Endothelial cell of umbilical vein (primary cell): ENCODE data around the gene PCSK6. TPM values are rescaled to one million over a fixed set of nuclear protein-coding genes. Genes with fewer than 3 reads are reported as not detected.

Source experiments
- BruUV-seq: library from RNA; stranded (reverse); fragments of 400-500 nt; replicated peaks from 2 replicates; lab custom pipeline; 2021; lab: Mats Ljungman, UMichigan
- CTCF ChIA-PET: fragments of 300-600, 350-600 bp; sonication (Branson Sonifier 250); formaldehyde crosslinking; loops from one replicate; lab custom pipeline; 2021; ENCODE audit warnings: antibody characterized with exemption, inconsistent platforms; lab: Charles Lee
- POLR2A ChIA-PET: fragments of 300-600, 350-600 bp; sonication (Branson Sonifier 250); formaldehyde crosslinking; loops from one replicate; lab custom pipeline; 2021; ENCODE audit warnings: antibody characterized with exemption, inconsistent platforms; lab: Charles Lee
- DNase-seq: peaks from one replicate; pipeline ENCODE4 v3.0.0-alpha.2; 2011; ENCODE audit warnings: low read depth, low spot score
- FAIRE-seq: peaks from 2 replicates; lab custom pipeline; 2011; peaks lifted over from hg19 to GRCh38; lab: Jason Lieb, UNC
- H2AFZ ChIP-seq: 2 replicates; pipeline ENCODE4 v1.6.0; 2012; ENCODE audit warnings: low read depth, low read length, control low read depth, inconsistent platforms
- H3K27ac ChIP-seq: 2 replicates; pipeline ENCODE4 v1.5.1; 2011; ENCODE audit warnings: low read depth, mild to moderate bottlenecking, control low read depth, low read length, moderate library complexity; ENCODE audit not compliant: insufficient read depth
- H3K27me3 ChIP-seq, 2 experiments: 2 replicates each; pipeline versions ENCODE4 v1.6.0 to v1.6.1; 2011; ENCODE audit warnings: low read length in 2 of 2, mixed read lengths in 1 of 2; ENCODE audit not compliant: control insufficient read depth in 2 of 2, insufficient read depth in 2 of 2
- H3K36me3 ChIP-seq, 2 experiments: 2 replicates in 1 of 2; 3 replicates in 1 of 2; pipeline ENCODE4 v1.5.1; 2011; ENCODE audit warnings: low read length in 2 of 2, mild to moderate bottlenecking in 1 of 2, moderate library complexity in 1 of 2; ENCODE audit not compliant: control insufficient read depth in 2 of 2, insufficient read depth in 2 of 2; ENCODE audit errors: extremely low read depth in 1 of 2
- H3K4me1 ChIP-seq: 3 replicates; pipeline ENCODE4 v1.5.1; 2011; ENCODE audit warnings: mild to moderate bottlenecking, low read length; ENCODE audit not compliant: control insufficient read depth, insufficient read depth; ENCODE audit errors: extremely low read depth
- H3K4me2 ChIP-seq: 2 replicates; pipeline ENCODE4 v1.6.1; 2011; ENCODE audit warnings: low read length, control low read depth, mixed read lengths; ENCODE audit not compliant: insufficient read depth
- H3K4me3 ChIP-seq, 3 experiments: fragments of 200-600 bp in 1 of 3; sonication (generic), shearing (Covaris generic) in 1 of 3; replicated peaks in 1 of 3; 2 replicates each; pipeline ENCODE4 v1.5.1; 2011 to 2016; ENCODE audit warnings: control low read depth in 3 of 3, low read length in 3 of 3, mild to moderate bottlenecking in 2 of 3, inconsistent platforms in 1 of 3, low read depth in 1 of 3, moderate library complexity in 1 of 3; ENCODE audit not compliant: insufficient read depth in 1 of 3
- H3K79me2 ChIP-seq: 2 replicates; pipeline ENCODE4 v1.6.0; 2012; ENCODE audit warnings: low read length, inconsistent platforms; ENCODE audit not compliant: control insufficient read depth, insufficient read depth
- H3K9ac ChIP-seq: replicated peaks from 2 replicates; pipeline ENCODE3; 2011; ENCODE audit warnings: low read length, control low read depth; ENCODE audit not compliant: insufficient read depth; ENCODE audit errors: extremely low read depth
- H3K9me1 ChIP-seq: replicated peaks from 3 replicates; pipeline ENCODE4 v1.6.0; 2011; ENCODE audit warnings: mild to moderate bottlenecking, low read length; ENCODE audit not compliant: control insufficient read depth, insufficient read depth; ENCODE audit errors: extremely low read depth
- H3K9me3 ChIP-seq: replicated peaks from 2 replicates; pipeline ENCODE4 v1.5.1; 2012; ENCODE audit warnings: low read length, inconsistent platforms; ENCODE audit not compliant: control insufficient read depth, insufficient read depth
- H4K20me1 ChIP-seq: replicated peaks from 2 replicates; pipeline ENCODE3; 2011; ENCODE audit warnings: mild to moderate bottlenecking, low read length; ENCODE audit not compliant: control insufficient read depth, insufficient read depth; ENCODE audit errors: extremely low read depth
- EZH2 ChIP-seq: IDR thresholded peaks from 2 replicates; pipeline ENCODE4 v1.6.1; 2012; ENCODE audit warnings: borderline replicate concordance, low read depth, mild to moderate bottlenecking, moderate library complexity, low read length, inconsistent platforms; ENCODE audit not compliant: severe bottlenecking
- MAX ChIP-seq: IDR thresholded peaks from 2 replicates; pipeline ENCODE4 v1.6.1; 2011; ENCODE audit not compliant: insufficient read depth, insufficient read length
- POLR2A ChIP-seq: IDR thresholded peaks from 2 replicates; pipeline ENCODE4 v1.6.1; 2012; ENCODE audit warnings: low read depth, mild to moderate bottlenecking, control low read depth, low read length
- POLR2AphosphoS5 ChIP-seq: IDR thresholded peaks from 2 replicates; pipeline ENCODE4 v1.6.1; 2012; ENCODE audit warnings: low read depth, mild to moderate bottlenecking, control low read depth, low read length, moderate library complexity; ENCODE audit not compliant: insufficient read depth
- dilution Hi-C: fragments of 300-500 bp; cut with MboI; formaldehyde crosslinking; loops from one replicate; pipeline ENCODE4 v1.15.0; 2019; ENCODE audit warnings: low sequenced_read_pairs; ENCODE audit not compliant: extremely low pct_ligation_motif_present
- intact Hi-C: fragments of 100-400 bp; cut with micrococcal nuclease; formaldehyde crosslinking; loops from one replicate; pipeline ENCODE4 v1.10.0; 2022
- polyA plus RNA-seq, 4 experiments: library from polyadenylated mRNA; depleted of rRNA in 3 of 4; stranded (reverse) in 3 of 4; unstranded in 1 of 4; fragments of >200 nt; gene quantifications; 2 replicates each; pipeline versions ENCODE4 v1.2.1 to v1.2.3, GENCODE V29; 2011 to 2012; ENCODE audit warnings: missing spikeins in 1 of 4
- total RNA-seq: library from RNA; stranded (reverse); gene quantifications from 2 replicates; pipeline ENCODE4 v1.2.3, GENCODE V29; 2021
- TF ChIP-seq, protein P1 (sequence below), 2 donors: IDR thresholded peaks; 1 replicate in 1 of 2; 2 replicates in 1 of 2; pipeline ENCODE4 v1.5.1; 2011; ENCODE audit warnings: low read length in 2 of 2, mild to moderate bottlenecking in 2 of 2, moderate library complexity in 2 of 2, control low read depth in 1 of 2, inconsistent platforms in 1 of 2, low read depth in 1 of 2; ENCODE audit not compliant: insufficient read depth in 1 of 2; ENCODE audit errors: extremely low read depth in 1 of 2

Gene PCSK6
- total and polyA plus RNA-seq, 2 donors (not counting 3 experiments of a cell fraction or from before 2014, with no cell fraction given), result 0.18 to 0.69 TPM

DNA sequence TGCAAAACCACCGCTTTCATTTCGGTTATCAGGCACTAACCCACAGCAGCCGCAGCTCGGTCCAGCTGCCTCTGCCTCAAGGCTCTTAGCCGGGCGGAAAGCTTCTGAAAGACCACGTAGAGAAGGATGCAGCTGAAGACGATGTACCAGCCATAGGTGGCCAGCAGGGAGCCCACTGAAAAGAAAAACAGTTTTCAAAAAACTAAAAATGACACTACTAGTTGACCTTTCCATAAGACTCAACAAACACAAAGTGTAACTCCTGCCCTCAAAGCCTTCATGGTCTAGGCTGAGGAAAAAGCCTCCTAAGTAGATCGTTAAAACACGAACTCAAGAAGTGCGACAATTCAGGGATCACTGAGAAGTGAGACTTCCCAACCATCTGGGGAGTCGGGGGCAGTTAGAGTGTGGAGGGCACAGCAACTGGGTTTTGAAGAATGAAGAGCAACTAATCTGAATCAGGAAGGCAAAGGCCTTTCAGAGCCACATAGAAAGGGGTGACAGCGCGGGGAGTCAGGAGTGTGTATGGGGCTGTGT, 212.9 kb downstream of the PCSK6 start:
- H3K4me1 ChIP-seq, result peaks cover 11% of the 10 kb centered on the region
- ChIA-PET CTCF (interaction anchor here (0.6 to 1.1 kb wide), 9 partner anchors 9 to 365 kb away, joined by 3 to 7 read pairs (median 3); no protein-coding TSS in a partner anchor), POLR2A (interaction anchor here (0.9 kb wide), 1 partner anchor 9 kb away, joined by 3 read pairs; no protein-coding TSS in a partner anchor)
- peak overlapping the region; percentile 45 for H2AFZ ChIP-seq
- H3K27ac ChIP-seq, result peak overlapping the region; percentile 75
- DNase-seq, result peak; percentile 58
- no TSS peak for BruUV-seq
- no peaks in the 10 kb centered on the region for H3K9me3 ChIP-seq
- H3K9ac ChIP-seq, result peak overlapping the region; percentile 82
- no peaks in the 10 kb centered on the region for H4K20me1 ChIP-seq
- no peaks in the 10 kb centered on the region for H3K9me1 ChIP-seq
- no peaks in the 10 kb centered on the region for H3K27me3 ChIP-seq
- peak overlapping the region; percentile 81 for H3K4me2 ChIP-seq
- intact Hi-C loops (loop anchor here (1.0 to 5.0 kb wide), 3 partner anchors 18 to 554 kb away; no protein-coding TSS in a partner anchor), dilution Hi-C loops (no loop called here)
- H3K36me3 ChIP-seq, result peaks cover 24 to 26% of the 10 kb centered on the region in 2 experiments
- peaks cover 19% of the 10 kb centered on the region for H3K79me2 ChIP-seq
- peak; percentile 83 for FAIRE-seq
- peak overlapping the region; percentile 63 to 98 (median 82) for H3K4me3 ChIP-seq
- TF ChIP-seq POLR2AphosphoS5, result no peak
- TF ChIP-seq, protein P1, sequence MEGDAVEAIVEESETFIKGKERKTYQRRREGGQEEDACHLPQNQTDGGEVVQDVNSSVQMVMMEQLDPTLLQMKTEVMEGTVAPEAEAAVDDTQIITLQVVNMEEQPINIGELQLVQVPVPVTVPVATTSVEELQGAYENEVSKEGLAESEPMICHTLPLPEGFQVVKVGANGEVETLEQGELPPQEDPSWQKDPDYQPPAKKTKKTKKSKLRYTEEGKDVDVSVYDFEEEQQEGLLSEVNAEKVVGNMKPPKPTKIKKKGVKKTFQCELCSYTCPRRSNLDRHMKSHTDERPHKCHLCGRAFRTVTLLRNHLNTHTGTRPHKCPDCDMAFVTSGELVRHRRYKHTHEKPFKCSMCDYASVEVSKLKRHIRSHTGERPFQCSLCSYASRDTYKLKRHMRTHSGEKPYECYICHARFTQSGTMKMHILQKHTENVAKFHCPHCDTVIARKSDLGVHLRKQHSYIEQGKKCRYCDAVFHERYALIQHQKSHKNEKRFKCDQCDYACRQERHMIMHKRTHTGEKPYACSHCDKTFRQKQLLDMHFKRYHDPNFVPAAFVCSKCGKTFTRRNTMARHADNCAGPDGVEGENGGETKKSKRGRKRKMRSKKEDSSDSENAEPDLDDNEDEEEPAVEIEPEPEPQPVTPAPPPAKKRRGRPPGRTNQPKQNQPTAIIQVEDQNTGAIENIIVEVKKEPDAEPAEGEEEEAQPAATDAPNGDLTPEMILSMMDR (IDR thresholded peaks at IDR 0.05; ENCODE audit: extremely low read depth in 1 of 2, insufficient read depth in 1 of 2, low read depth in 1 of 2, low read length in 2 of 2), result peak; percentile 43 to 51

- CTCF ChIA-PET, result interaction anchor here (2.9 kb wide), 1 partner anchor 14 kb away, joined by 10 read pairs; no protein-coding TSS in a partner anchor
Measured at GRCh38 chr15:101275018-101275417, 214.5 kb downstream of the PCSK6 start.

More at GRCh38 chr15:101275018-101275417, 214.5 kb downstream of the PCSK6 start:
- H3K27me3 ChIP-seq, result no peaks in the 10 kb centered on the region
- DNase-seq (no peak), FAIRE-seq (no peak)
- H3K4me2 ChIP-seq, result no peak overlapping the region
- H2AFZ ChIP-seq, result no peak overlapping the region
- dilution Hi-C loops, result no loop called here
- no peaks in the 10 kb centered on the region for H3K9me3 ChIP-seq
- peaks cover 11% of the 10 kb centered on the region for H3K4me1 ChIP-seq
- H3K4me3 ChIP-seq, result no peak overlapping the region
- H3K79me2 ChIP-seq, result peaks cover 19% of the 10 kb centered on the region
- H3K9ac ChIP-seq, result no peak overlapping the region
- no TSS peak for BruUV-seq
- no peak overlapping the region for H3K27ac ChIP-seq
- TF ChIP-seq, protein P1 (IDR thresholded peaks at IDR 0.05; ENCODE audit: extremely low read depth in 1 of 2, insufficient read depth in 1 of 2, low read depth in 1 of 2, low read length in 2 of 2), result no peak
- no peak for TF ChIP-seq MAX
- TF ChIP-seq POLR2A, result no peak
- no peak for TF ChIP-seq EZH2
- intact Hi-C loops, result loop anchor here (5.0 kb wide), 1 partner anchor 553 kb away; no protein-coding TSS in a partner anchor
- POLR2A ChIA-PET, result no interaction called here
- no peaks in the 10 kb centered on the region for H4K20me1 ChIP-seq
- no peaks in the 10 kb centered on the region for H3K9me1 ChIP-seq
- H3K36me3 ChIP-seq, result peaks cover 25 to 28% of the 10 kb centered on the region in 2 experiments
